ENCODE measurements around the gene KRT33A. TPM values are rescaled to one million over a fixed set of nuclear protein-coding genes. Genes with fewer than 3 reads are reported as not detected.

KRT33A gene
- total and polyA plus RNA-seq, 2 experiments from 2014 or later, result not detected

- DNase-seq (ENCODE audit: low spot score) (no peak), ATAC-seq (no peak)
- Histone ChIP-seq H4K20me1 (replicated peaks; ENCODE audit: insufficient read depth) (no peaks in the 10 kb centered on the region), H3K36me3 (ENCODE audit: insufficient read depth) (no peaks in the 10 kb centered on the region), H3K9me2 (ENCODE audit: insufficient read depth) (no peaks in the 10 kb centered on the region), H3K4me1 (ENCODE audit: insufficient read depth) (no peaks in the 10 kb centered on the region), H3K79me2 (replicated peaks; ENCODE audit: insufficient read depth) (no peaks in the 10 kb centered on the region), H2AFZ (no peak overlapping the region), H3K4me2 (no peak overlapping the region), H3K27me3 (ENCODE audit: insufficient read depth) (no peaks in the 10 kb centered on the region), H3F3A (replicated peaks; ENCODE audit: low read depth) (no peaks in the 10 kb centered on the region), H3K4me3 (no peak overlapping the region), H3K27ac (ENCODE audit: low read depth) (no peak overlapping the region)
- Mint-ChIP-seq H3K4me3 (no peak overlapping the region), H3K9me3 (peaks cover 2% of the 10 kb centered on the region; the same call in 1 of the 3 replicates), H3K27ac (no peak overlapping the region), H3K27me3 (ENCODE audit: insufficient read depth, low read depth, poor library complexity) (peaks cover 6% of the 10 kb centered on the region), H3K36me3 (ENCODE audit: low read depth) (no peaks in the 10 kb centered on the region), H3K4me1 (no peaks in the 10 kb centered on the region; the same call in 2 of the 3 replicates)
- no peak for TF ChIP-seq REST (IDR thresholded peaks at IDR 0.05; ENCODE audit: unreplicated experiment)
- no peak for TF ChIP-seq ZNF462 (CRISPR knock-in tag; IDR thresholded peaks at IDR 0.05)
- TF ChIP-seq CREB1 (CRISPR knock-in tag; IDR thresholded peaks at IDR 0.05; ENCODE audit: low read depth), result no peak
- TF ChIP-seq POLR2AphosphoS5 (IDR thresholded peaks at IDR 0.05; ENCODE audit: low read depth), result no peak
- no peak for TF ChIP-seq ETS1 (IDR thresholded peaks at IDR 0.05)
- no peak for TF ChIP-seq STAT1 (IDR thresholded peaks at IDR 0.05; ENCODE audit: unreplicated experiment)
- TF ChIP-seq EZH2 (IDR thresholded peaks at IDR 0.05; ENCODE audit: low read depth, unreplicated experiment), result no peak
- no peak for TF ChIP-seq ZNF114 (CRISPR knock-in tag; IDR thresholded peaks at IDR 0.05)
- no peak for TF ChIP-seq ZNF331 (CRISPR knock-in tag; IDR thresholded peaks at IDR 0.05; ENCODE audit: low read depth)
- TF ChIP-seq JUNB (IDR thresholded peaks at IDR 0.05; ENCODE audit: unreplicated experiment), result no peak
- TF ChIP-seq NANOG (IDR thresholded peaks at IDR 0.05; ENCODE audit: borderline replicate concordance), result no peak
- TF ChIP-seq EZH2phosphoT487 (IDR thresholded peaks at IDR 0.05; ENCODE audit: unreplicated experiment), result no peak
Measured at GRCh38 chr17:41308251-41308917, 42.2 kb downstream of the KRT33A start.

Data from GM23338 (cell line).